T-cell (primary cell): ENCODE results near the gene CLTCL1. TPM values are rescaled to one million over a fixed set of nuclear protein-coding genes. Genes with fewer than 3 reads are reported as not detected.

Experiments
- ATAC-seq, 4 experiments: fragments of 200-7000 bp in 3 of 4; fragments of 150-1000 bp in 1 of 4; cut with Tn5 transposase; replicated peaks in 1 of 4; 1 replicate in 3 of 4; 2 replicates in 1 of 4; pipeline ENCODE4 v1.10.0; 2021; ENCODE audit warnings: moderate library complexity in 3 of 4, mild to moderate bottlenecking in 2 of 4, moderate number of reproducible peaks in 1 of 4
- CTCF ChIA-PET, 2 donors: fragments of 300-600 bp; sonication (Branson Sonifier 250); formaldehyde crosslinking; loops; one replicate each; lab custom pipeline; 2022; ENCODE audit warnings: antibody characterized with exemption in 2 of 2; lab: Charles Lee
- POLR2A ChIA-PET, 2 donors: fragments of 300-600 bp; sonication (Branson Sonifier 250); formaldehyde crosslinking; loops; one replicate each; lab custom pipeline; 2022; ENCODE audit warnings: antibody characterized with exemption in 2 of 2; lab: Charles Lee
- DNase-seq, 35 experiments: peaks; one replicate each; pipeline versions ENCODE4 v3.0.0 to v3.0.0-alpha.2; 2013 to 2023
- H3K27ac ChIP-seq: one replicate; pipeline ENCODE4 v1.5.1; 2013; ENCODE audit warnings: low read length
- H3K27me3 ChIP-seq, 2 experiments: replicated peaks in 1 of 2; 1 replicate in 1 of 2; 2 replicates in 1 of 2; pipeline versions ENCODE4 v1.6.1 to v1.7.0; 2013; ENCODE audit warnings: low read length in 1 of 2, mixed read lengths in 1 of 2; ENCODE audit not compliant: control insufficient read depth in 2 of 2, insufficient read depth in 2 of 2; ENCODE audit errors: extremely low read depth in 1 of 2
- H3K36me3 ChIP-seq, 2 donors: 1 replicate in 1 of 2; 2 replicates in 1 of 2; pipeline versions ENCODE4 v1.6.1 to v1.7.0; 2013; ENCODE audit warnings: low read length in 1 of 2; ENCODE audit not compliant: control insufficient read depth in 2 of 2, insufficient read depth in 1 of 2; ENCODE audit errors: extremely low read depth in 1 of 2
- H3K4me1 ChIP-seq, 2 experiments: 1 replicate in 1 of 2; 2 replicates in 1 of 2; pipeline versions ENCODE4 v1.6.1 to v1.7.0; 2013; ENCODE audit warnings: low read length in 2 of 2, mixed read lengths in 1 of 2; ENCODE audit not compliant: insufficient read depth in 2 of 2, control insufficient read depth in 1 of 2; ENCODE audit errors: extremely low read depth in 1 of 2
- H3K4me3 ChIP-seq, 2 donors: 1 replicate in 1 of 2; 2 replicates in 1 of 2; pipeline versions ENCODE4 v1.5.1 to v1.7.0; 2013; ENCODE audit warnings: mild to moderate bottlenecking in 2 of 2, low read length in 1 of 2, moderate library complexity in 1 of 2; ENCODE audit not compliant: control insufficient read depth in 1 of 2; ENCODE audit errors: extremely low read depth in 1 of 2
- H3K9me3 ChIP-seq: 2 replicates; pipeline ENCODE4 v1.7.0; 2013
- H3K27ac Mint-ChIP-seq, 2 donors: one replicate each; pipeline ENCODE4 v1.8.0; 2020 to 2021; ENCODE audit warnings: mild to moderate bottlenecking in 2 of 2, mixed read lengths in 2 of 2
- H3K27me3 Mint-ChIP-seq, 2 donors: one replicate each; pipeline ENCODE4 v1.8.0; 2021 to 2022; ENCODE audit warnings: mixed read lengths in 2 of 2
- H3K36me3 Mint-ChIP-seq: one replicate; pipeline ENCODE4 v1.8.0; 2021; ENCODE audit warnings: mixed read lengths
- H3K4me1 Mint-ChIP-seq, 3 donors: one replicate each; pipeline ENCODE4 v1.8.0; 2020 to 2022; ENCODE audit warnings: mixed read lengths in 3 of 3, mild to moderate bottlenecking in 1 of 3
- H3K4me3 Mint-ChIP-seq, 3 donors: one replicate each; pipeline ENCODE4 v1.8.0; 2020 to 2022; ENCODE audit warnings: mild to moderate bottlenecking in 3 of 3, mixed read lengths in 3 of 3, moderate library complexity in 3 of 3
- H3K9me3 Mint-ChIP-seq, 3 donors: one replicate each; pipeline ENCODE4 v1.8.0; 2020 to 2022; ENCODE audit warnings: mixed read lengths in 3 of 3
- whole genome bisulfite sequencing: methylation state at CpG from one replicate; pipeline ENCODE4 v1.1.5; 2013; ENCODE audit warnings: missing lambda C conversion rate; ENCODE audit not compliant: insufficient coverage; 5-methylcytosine and 5-hydroxymethylcytosine counted together
- total RNA-seq, 35 experiments: library from RNA in 6 of 35; stranded (reverse) in 6 of 35; fragments of 120-200 nt in 1 of 35; gene quantifications; one replicate each; pipeline versions ENCODE4 v1.2.1 to v1.2.4 and lab custom pipeline; 2013 to 2026

Gene CLTCL1
- total RNA-seq, 5 donors from 2014 or later (not counting 1 experiment from before 2014, with no cell fraction given): 0.63 to 3.9 (median 1.6) TPM

GRCh38 chr22:19213442-19214077 is 78.0 kb downstream of the CLTCL1 start:
- WGBS: 76% methylated on average over 3 of the region's 9 CpGs
- Mint-ChIP-seq H3K36me3 (no peaks in the 10 kb centered on the region), H3K4me1 (peaks cover 5 to 7% (median 7%) of the 10 kb centered on the region in 3 donors), H3K4me3 (no peak overlapping the region), H3K9me3 (no peaks in the 10 kb centered on the region), H3K27ac (no peak overlapping the region), H3K27me3 (peaks cover 20 to 24% of the 10 kb centered on the region in 2 donors)
- ChIA-PET CTCF (no interaction called here), POLR2A (interaction anchor here in 1 of 2 donors (0.6 kb wide), 1 partner anchor 219 kb away, joined by 3 read pairs; no protein-coding TSS in a partner anchor)
- Histone ChIP-seq H3K36me3 (no peaks in the 10 kb centered on the region), H3K27me3 (peaks cover 0 to 10% of the 10 kb centered on the region in 2 experiments), H3K27ac (no peak overlapping the region), H3K4me1 (no peaks in the 10 kb centered on the region), H3K4me3 (no peak overlapping the region), H3K9me3 (no peaks in the 10 kb centered on the region)
- DNase-seq: no peak
- ATAC-seq: no peak

GRCh38 chr22:19213001-19213400 is 78.5 kb downstream of the CLTCL1 start:
- Histone ChIP-seq H3K27ac (no peak overlapping the region), H3K36me3 (no peaks in the 10 kb centered on the region), H3K27me3 (peaks cover 0 to 10% of the 10 kb centered on the region in 2 experiments), H3K4me3 (no peak overlapping the region), H3K4me1 (no peaks in the 10 kb centered on the region), H3K9me3 (no peaks in the 10 kb centered on the region)
- Mint-ChIP-seq H3K36me3 (no peaks in the 10 kb centered on the region), H3K4me1 (peaks cover 3 to 5% (median 4%) of the 10 kb centered on the region in 3 donors), H3K27ac (no peak overlapping the region), H3K4me3 (no peak overlapping the region), H3K27me3 (peaks cover 24 to 28% of the 10 kb centered on the region in 2 donors), H3K9me3 (no peaks in the 10 kb centered on the region)
- POLR2A ChIA-PET: no interaction called here
- no CpG with 5 or more reads among the region's 1 CpG for WGBS
- DNase-seq (no peak), ATAC-seq (no peak)
- CTCF ChIA-PET: no interaction called here

- ChIA-PET CTCF (interaction anchor here in 1 of 2 donors (0.7 kb wide), 1 partner anchor 134 kb away, joined by 7 read pairs; no protein-coding TSS in a partner anchor), POLR2A (no interaction called here)
- Histone ChIP-seq H3K9me3 (no peaks in the 10 kb centered on the region), H3K36me3 (no peaks in the 10 kb centered on the region), H3K27ac (no peak overlapping the region), H3K4me1 (no peaks in the 10 kb centered on the region), H3K4me3 (no peak overlapping the region), H3K27me3 (peaks cover 0 to 12% of the 10 kb centered on the region in 2 experiments)
- Mint-ChIP-seq H3K4me1 (peaks cover 0 to 2% (median 0%) of the 10 kb centered on the region in 3 donors), H3K36me3 (no peaks in the 10 kb centered on the region), H3K4me3 (no peak overlapping the region), H3K27me3 (peaks cover 26 to 29% of the 10 kb centered on the region in 2 donors), H3K27ac (no peak overlapping the region), H3K9me3 (no peaks in the 10 kb centered on the region)
- 86% methylated on average over 1 of the region's 1 CpG for whole genome bisulfite sequencing
- no peak for DNase-seq
- no peak for ATAC-seq
Measured at GRCh38 chr22:19212302-19212870, 79.1 kb downstream of the CLTCL1 start.

- ChIA-PET CTCF (no interaction called here), POLR2A (no interaction called here)
- no peaks in the 10 kb centered on the region for H3K4me1 ChIP-seq
- no peak overlapping the region for H3K27ac Mint-ChIP-seq
- no peaks in the 10 kb centered on the region for H3K4me1 Mint-ChIP-seq
- H3K36me3 ChIP-seq: no peaks in the 10 kb centered on the region
- H3K27me3 Mint-ChIP-seq: peaks cover 26 to 30% of the 10 kb centered on the region in 2 donors
- no peak for ATAC-seq
- H3K4me3 ChIP-seq: no peak overlapping the region
- WGBS: 90% methylated on average over 12 of the region's 14 CpGs
- H3K4me3 Mint-ChIP-seq: no peak overlapping the region
- H3K27me3 ChIP-seq: peaks cover 0 to 20% of the 10 kb centered on the region in 2 experiments
- no peaks in the 10 kb centered on the region for H3K36me3 Mint-ChIP-seq
- no peaks in the 10 kb centered on the region for H3K9me3 ChIP-seq
- H3K27ac ChIP-seq: no peak overlapping the region
- H3K9me3 Mint-ChIP-seq: no peaks in the 10 kb centered on the region
- DNase-seq: no peak
Measured at GRCh38 chr22:19210188-19210587, 81.3 kb downstream of the CLTCL1 start.

- Histone ChIP-seq H3K27ac (no peak overlapping the region), H3K9me3 (no peaks in the 10 kb centered on the region), H3K4me1 (no peaks in the 10 kb centered on the region), H3K4me3 (no peak overlapping the region), H3K36me3 (no peaks in the 10 kb centered on the region), H3K27me3 (peaks cover 0 to 28% of the 10 kb centered on the region in 2 experiments)
- ChIA-PET CTCF (no interaction called here), POLR2A (no interaction called here)
- H3K4me1 Mint-ChIP-seq: no peaks in the 10 kb centered on the region
- no peak overlapping the region for H3K27ac Mint-ChIP-seq
- peaks cover 23 to 39% of the 10 kb centered on the region in 2 donors for H3K27me3 Mint-ChIP-seq
- WGBS: 29% methylated on average over 1 of the region's 4 CpGs
- H3K4me3 Mint-ChIP-seq: no peak overlapping the region
- no peak for DNase-seq
- no peak for ATAC-seq
- H3K9me3 Mint-ChIP-seq: no peaks in the 10 kb centered on the region
- H3K36me3 Mint-ChIP-seq: no peaks in the 10 kb centered on the region
Measured at GRCh38 chr22:19208287-19208847, 83.2 kb downstream of the CLTCL1 start.

GRCh38 chr22:19207884-19208283 is 83.6 kb downstream of the CLTCL1 start:
- H3K4me1 ChIP-seq: no peaks in the 10 kb centered on the region
- Mint-ChIP-seq H3K27me3 (peaks cover 23 to 39% of the 10 kb centered on the region in 2 donors), H3K4me3 (no peak overlapping the region), H3K27ac (no peak overlapping the region), H3K9me3 (no peaks in the 10 kb centered on the region), H3K36me3 (no peaks in the 10 kb centered on the region), H3K4me1 (no peaks in the 10 kb centered on the region)
- WGBS: 59% methylated on average over 3 of the region's 5 CpGs
- ChIA-PET POLR2A (no interaction called here), CTCF (no interaction called here)
- peaks cover 0 to 28% of the 10 kb centered on the region in 2 experiments for H3K27me3 ChIP-seq
- H3K27ac ChIP-seq: no peak overlapping the region
- no peak overlapping the region for H3K4me3 ChIP-seq
- H3K9me3 ChIP-seq: no peaks in the 10 kb centered on the region
- no peaks in the 10 kb centered on the region for H3K36me3 ChIP-seq
- ATAC-seq (no peak), DNase-seq (no peak)
